ENCODE measurements around the gene AKR1C4. TPM values are rescaled to one million over a fixed set of nuclear protein-coding genes. Genes with fewer than 3 reads are reported as not detected.

The AKR1C4 gene
- total RNA-seq, 1 experiment from 2014 or later: not detected

DNA sequence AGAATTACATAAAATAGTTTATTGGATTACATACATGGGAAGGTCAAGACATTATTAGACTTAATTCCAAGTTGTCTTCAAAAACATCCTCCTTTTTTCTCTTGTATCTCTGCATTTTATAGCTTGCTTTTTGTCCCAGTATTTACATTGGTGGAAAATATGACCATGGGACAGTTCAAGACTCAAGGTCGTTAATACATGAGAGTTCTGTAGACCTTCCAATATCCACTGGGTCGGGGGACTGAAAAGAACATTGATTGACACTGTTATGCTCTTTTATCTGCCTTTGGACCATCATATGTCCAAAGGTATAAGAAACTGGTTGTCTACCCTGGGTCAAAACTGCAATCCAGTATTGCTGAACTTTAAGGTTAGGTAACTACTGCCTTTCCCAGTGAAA lies 36.7 kb downstream of the AKR1C4 start:
- Histone ChIP-seq H2AFZ (ENCODE audit: low read length) (no peak overlapping the region), H2BK12ac (ENCODE audit: insufficient read length, low read depth, low read length) (no peak overlapping the region), H2BK20ac (ENCODE audit: low read depth, low read length, poor library complexity, severe bottlenecking) (no peak overlapping the region), H3K14ac (ENCODE audit: insufficient read depth, low read length) (no peak overlapping the region), H3K4me2 (ENCODE audit: insufficient read depth, insufficient read length, low read length) (no peak overlapping the region), H4K8ac (replicated peaks; ENCODE audit: insufficient read length, low read depth, low read length) (no peak overlapping the region), H3K56ac (ENCODE audit: insufficient read length, low read depth, low read length) (no peak overlapping the region), H3K79me2 (ENCODE audit: insufficient read depth, low read length) (no peaks in the 10 kb centered on the region), H3K9ac (ENCODE audit: extremely low read depth, insufficient read length, low read length) (no peak overlapping the region), H3T11ph (ENCODE audit: low read length) (no peak overlapping the region), H3K27me3 (ENCODE audit: insufficient read depth, low read length) (no peaks in the 10 kb centered on the region), H2BK15ac (ENCODE audit: low read depth, low read length) (no peak overlapping the region), H2BK120ac (ENCODE audit: low read depth, low read length, poor library complexity, severe bottlenecking) (no peak overlapping the region), H4K20me1 (ENCODE audit: control insufficient read depth, insufficient read depth, insufficient read length) (no peaks in the 10 kb centered on the region), H3K4ac (ENCODE audit: low read depth, low read length) (no peak overlapping the region), H2BK5ac (ENCODE audit: insufficient read length, low read length) (no peak overlapping the region), H4K5ac (ENCODE audit: insufficient read length, low read depth, low read length) (no peak overlapping the region), H3K27ac (ENCODE audit: insufficient read length, low read depth, low read length) (no peak overlapping the region), H2AK5ac (ENCODE audit: insufficient read length, low read length) (no peak overlapping the region), H3K79me1 (ENCODE audit: insufficient read depth, low read depth, low read length, poor library complexity, severe bottlenecking) (no peaks in the 10 kb centered on the region), H3K23ac (ENCODE audit: insufficient read length, low read depth, low read length) (no peak overlapping the region), H3K18ac (ENCODE audit: insufficient read length, low read depth, low read length) (no peak overlapping the region), H3K4me1 (ENCODE audit: insufficient read depth, low read length) (no peaks in the 10 kb centered on the region), H4K91ac (ENCODE audit: insufficient read length, low read depth, low read length) (no peak overlapping the region), H3K9me3 (ENCODE audit: control insufficient read depth, low read depth, low read length) (no peaks in the 10 kb centered on the region), H3K23me2 (ENCODE audit: insufficient read length, low read depth, low read length, poor library complexity, severe bottlenecking) (no peaks in the 10 kb centered on the region)
- Mint-ChIP-seq H3K36me3 (ENCODE audit: insufficient read depth in 1 of 3, low read depth in 3 of 3) (peaks cover 0 to 7% (median 7%) of the 10 kb centered on the region in 3 experiments; a peak in 5 of 7 replicates), H3K27ac (no peak overlapping the region), H3K27me3 (ENCODE audit: low read depth) (peaks cover 3% of the 10 kb centered on the region; the same call in 1 of the 2 replicates), H3K4me3 (no peak overlapping the region), H3K9me3 (peaks cover 52 to 81% of the 10 kb centered on the region in 2 experiments), H3K4me1 (no peaks in the 10 kb centered on the region)
- WGBS (ENCODE audit: extremely low coverage, insufficient read length, low lambda C conversion rate): no CpG with 5 or more reads among the region's 2 CpGs
- no peak for DNase-seq
- TF ChIP-seq, protein P1, sequence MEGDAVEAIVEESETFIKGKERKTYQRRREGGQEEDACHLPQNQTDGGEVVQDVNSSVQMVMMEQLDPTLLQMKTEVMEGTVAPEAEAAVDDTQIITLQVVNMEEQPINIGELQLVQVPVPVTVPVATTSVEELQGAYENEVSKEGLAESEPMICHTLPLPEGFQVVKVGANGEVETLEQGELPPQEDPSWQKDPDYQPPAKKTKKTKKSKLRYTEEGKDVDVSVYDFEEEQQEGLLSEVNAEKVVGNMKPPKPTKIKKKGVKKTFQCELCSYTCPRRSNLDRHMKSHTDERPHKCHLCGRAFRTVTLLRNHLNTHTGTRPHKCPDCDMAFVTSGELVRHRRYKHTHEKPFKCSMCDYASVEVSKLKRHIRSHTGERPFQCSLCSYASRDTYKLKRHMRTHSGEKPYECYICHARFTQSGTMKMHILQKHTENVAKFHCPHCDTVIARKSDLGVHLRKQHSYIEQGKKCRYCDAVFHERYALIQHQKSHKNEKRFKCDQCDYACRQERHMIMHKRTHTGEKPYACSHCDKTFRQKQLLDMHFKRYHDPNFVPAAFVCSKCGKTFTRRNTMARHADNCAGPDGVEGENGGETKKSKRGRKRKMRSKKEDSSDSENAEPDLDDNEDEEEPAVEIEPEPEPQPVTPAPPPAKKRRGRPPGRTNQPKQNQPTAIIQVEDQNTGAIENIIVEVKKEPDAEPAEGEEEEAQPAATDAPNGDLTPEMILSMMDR (conservative IDR thresholded peaks at IDR 0.05): no peak

All from H9 (cell line).